ENCODE measurements around the gene STK40.
A peak's percentile ranks its signal among the peaks of the same experiment; 100 is the strongest.

STK40 gene

GRCh38 chr1:36305915-36306209 lies 79.9 kb downstream of the STK40 start:
- Histone ChIP-seq H3K79me2 (ENCODE audit: insufficient read depth, low read length) (no peaks in the 10 kb centered on the region), H3K27ac (ENCODE audit: low read length) (no peak overlapping the region), H4K20me1 (ENCODE audit: insufficient read depth, low read length) (peaks cover 3% of the 10 kb centered on the region; the same call in 1 of the 2 replicates), H3K4me2 (ENCODE audit: insufficient read depth, low read length) (peak overlapping the region; percentile 90; the same call in 1 of the 2 replicates), H3K9me3 (ENCODE audit: insufficient read depth, low read length, severe bottlenecking) (no peaks in the 10 kb centered on the region), H3K36me3 (ENCODE audit: insufficient read depth, low read length) (peaks cover 32% of the 10 kb centered on the region), H3K27me3 (ENCODE audit: insufficient read depth, low read length, poor library complexity) (no peaks in the 10 kb centered on the region), H3K4me1 (ENCODE audit: insufficient read depth, low read length) (peaks cover 23% of the 10 kb centered on the region), H3K9ac (ENCODE audit: low read depth, low read length) (peak overlapping the region; percentile 63; the same call in 1 of the 2 replicates), H3K4me3 (ENCODE audit: low read depth in 1 of 2, low read length in 2 of 2) (peak overlapping the region in 1 of 2 experiments; percentile 66; a peak in 1 of 4 replicates), H2AFZ (ENCODE audit: low read depth, low read length) (no peak overlapping the region)
- TF ChIP-seq CTCF (IDR thresholded peaks at IDR 0.05; ENCODE audit: borderline replicate concordance, extremely low read depth, low read length, poor library complexity, severe bottlenecking) (no peak), EZH2 (IDR thresholded peaks at IDR 0.05; ENCODE audit: borderline replicate concordance, low read depth, low read length, severe bottlenecking) (no peak)
- no peak for ATAC-seq (ENCODE audit: insufficient read depth, low read depth)
- DNase-seq: no peak

GRCh38 chr1:36304970-36305914 lies 80.5 kb downstream of the STK40 start:
- H3K27ac ChIP-seq (ENCODE audit: low read length): no peak overlapping the region
- H2AFZ ChIP-seq (ENCODE audit: low read depth, low read length): no peak overlapping the region
- DNase-seq (no peak), ATAC-seq (ENCODE audit: insufficient read depth, low read depth) (no peak)
- TF ChIP-seq CTCF (IDR thresholded peaks at IDR 0.05; ENCODE audit: borderline replicate concordance, extremely low read depth, low read length, poor library complexity, severe bottlenecking): no peak
- TF ChIP-seq EZH2 (IDR thresholded peaks at IDR 0.05; ENCODE audit: borderline replicate concordance, low read depth, low read length, severe bottlenecking): no peak
- no peaks in the 10 kb centered on the region for H3K9me3 ChIP-seq (ENCODE audit: insufficient read depth, low read length, severe bottlenecking)
- H3K36me3 ChIP-seq (ENCODE audit: insufficient read depth, low read length): peaks cover 38% of the 10 kb centered on the region
- H3K27me3 ChIP-seq (ENCODE audit: insufficient read depth, low read length, poor library complexity): no peaks in the 10 kb centered on the region
- H3K4me2 ChIP-seq (ENCODE audit: insufficient read depth, low read length): peak overlapping the region; percentile 90; the same call in 1 of the 2 replicates
- no peaks in the 10 kb centered on the region for H3K79me2 ChIP-seq (ENCODE audit: insufficient read depth, low read length)
- no peak overlapping the region for H3K9ac ChIP-seq (ENCODE audit: low read depth, low read length)
- H3K4me1 ChIP-seq (ENCODE audit: insufficient read depth, low read length): peaks cover 23% of the 10 kb centered on the region
- peaks cover 3% of the 10 kb centered on the region; the same call in 1 of the 2 replicates for H4K20me1 ChIP-seq (ENCODE audit: insufficient read depth, low read length)
- no peak overlapping the region for H3K4me3 ChIP-seq (ENCODE audit: low read depth in 1 of 2, low read length in 2 of 2)

- Histone ChIP-seq H3K27me3 (ENCODE audit: insufficient read depth, low read length, poor library complexity) (no peaks in the 10 kb centered on the region), H3K4me2 (ENCODE audit: insufficient read depth, low read length) (no peak overlapping the region), H3K36me3 (ENCODE audit: insufficient read depth, low read length) (peaks cover 45% of the 10 kb centered on the region), H2AFZ (ENCODE audit: low read depth, low read length) (no peak overlapping the region), H3K27ac (ENCODE audit: low read length) (no peak overlapping the region), H3K4me1 (ENCODE audit: insufficient read depth, low read length) (peaks cover 23% of the 10 kb centered on the region), H3K4me3 (ENCODE audit: low read depth in 1 of 2, low read length in 2 of 2) (no peak overlapping the region), H3K9me3 (ENCODE audit: insufficient read depth, low read length, severe bottlenecking) (no peaks in the 10 kb centered on the region), H3K9ac (ENCODE audit: low read depth, low read length) (no peak overlapping the region), H3K79me2 (ENCODE audit: insufficient read depth, low read length) (no peaks in the 10 kb centered on the region), H4K20me1 (ENCODE audit: insufficient read depth, low read length) (peaks cover 3% of the 10 kb centered on the region; the same call in 1 of the 2 replicates)
- TF ChIP-seq EZH2 (IDR thresholded peaks at IDR 0.05; ENCODE audit: borderline replicate concordance, low read depth, low read length, severe bottlenecking): no peak
- no peak for TF ChIP-seq CTCF (IDR thresholded peaks at IDR 0.05; ENCODE audit: borderline replicate concordance, extremely low read depth, low read length, poor library complexity, severe bottlenecking)
- no peak for DNase-seq
- no peak for ATAC-seq (ENCODE audit: insufficient read depth, low read depth)
Measured at GRCh38 chr1:36304521-36304920, 81.2 kb downstream of the STK40 start.
